ENCODE results near the gene SKI. TPM values are rescaled to one million over a fixed set of nuclear protein-coding genes. Genes with fewer than 3 reads are reported as not detected.
A peak's percentile ranks its signal among the peaks of the same experiment; 100 is the strongest.

The SKI gene
- total and polyA plus RNA-seq, 9 of the 15 experiments (the other 6 are each of a cell fraction or from before 2014, with no cell fraction given) = 0.10 to 60.5 (median 4.6) TPM

DNA sequence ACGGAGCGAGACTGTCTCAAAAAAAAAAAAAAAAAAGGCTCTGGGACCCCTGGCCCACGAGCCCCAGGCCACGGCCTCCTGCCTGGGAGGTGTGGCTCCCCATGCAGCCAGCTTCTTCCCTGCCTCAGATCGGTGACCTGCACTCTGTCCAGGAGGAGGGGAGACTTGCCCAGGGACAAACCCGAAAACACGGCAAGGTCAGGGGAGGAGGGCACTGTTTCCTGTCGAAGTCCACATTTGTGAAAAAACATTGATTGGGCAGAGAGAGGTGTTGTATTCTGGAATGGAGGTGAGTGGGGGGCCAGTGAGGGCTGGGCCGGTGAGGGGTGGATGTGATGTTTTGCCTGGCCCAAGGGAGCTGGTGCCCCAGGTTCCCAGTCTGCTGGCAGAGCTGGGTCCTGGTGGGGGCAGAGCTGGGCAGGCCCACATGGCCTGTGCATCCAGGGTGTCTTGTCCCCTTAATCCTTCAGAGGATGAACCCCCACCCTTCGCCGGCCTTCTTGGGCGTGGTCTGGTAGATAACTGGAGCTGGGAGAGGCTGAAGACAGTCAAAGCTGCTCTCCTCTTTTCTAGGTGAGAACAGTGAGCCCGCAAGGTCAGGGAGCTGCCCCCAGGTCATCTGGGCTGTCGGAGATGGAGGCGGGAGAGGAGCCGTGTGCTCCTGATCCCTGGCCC, 21.2 kb upstream of the SKI start (continued):
- no peak for TF ChIP-seq MGA (IDR thresholded peaks at IDR 0.05)
- no peak for TF ChIP-seq SNRNP70 (optimal IDR thresholded peaks at IDR 0.05; ENCODE audit: low read depth, low read length)
- peak; percentile 77 for TF ChIP-seq ESRRA (IDR thresholded peaks at IDR 0.05; ENCODE audit: borderline replicate concordance, low read depth)
- TF ChIP-seq BRD4 (IDR thresholded peaks at IDR 0.05) = no peak
- TF ChIP-seq EP400 (IDR thresholded peaks at IDR 0.05) = no peak
- no peak for TF ChIP-seq NELFE (IDR thresholded peaks at IDR 0.05; ENCODE audit: insufficient read depth, insufficient read length)
- no peak for TF ChIP-seq YY1 (IDR thresholded peaks at IDR 0.05; ENCODE audit: borderline replicate concordance in 1 of 3, control insufficient read depth in 1 of 3, extremely low read depth in 1 of 3, insufficient read depth in 3 of 3, insufficient read length in 1 of 3, insufficient replicate concordance in 2 of 3, low read depth in 1 of 3, low read length in 2 of 3)
- TF ChIP-seq MNT (conservative IDR thresholded peaks at IDR 0.05) = 0 out of 4 replicates have a peak, but pooled peaks of 1 of the 2 experiments have one; percentile 30
- TF ChIP-seq E2F6 (IDR thresholded peaks at IDR 0.05; ENCODE audit: borderline replicate concordance in 1 of 2, extremely low read depth in 1 of 2, insufficient read depth in 1 of 2, insufficient read length in 1 of 2, low read depth in 1 of 2, low read length in 1 of 2, poor library complexity in 1 of 2, severe bottlenecking in 1 of 2) = peak in 1 of 2 experiments; percentile 48
- no peak for TF ChIP-seq ILF3 (IDR thresholded peaks at IDR 0.05; ENCODE audit: borderline replicate concordance)
- TF ChIP-seq ZKSCAN8 (CRISPR knock-in tag; IDR thresholded peaks at IDR 0.05) = no peak

Data from K562 (cell line).